Stimulated activated CD8-positive, alpha-beta memory T cell treated with anti-CD3 and anti-CD28 coated beads, Interleukin-4, amount 100 ng/mL, for 24 hours (primary cell): ENCODE measurements around the gene DNAH6.

Experiments used
- DNase-seq: peaks from one replicate; pipeline ENCODE4 v3.0.0-alpha.2; 2020; ENCODE audit warnings: low read depth

Gene DNAH6

DNA sequence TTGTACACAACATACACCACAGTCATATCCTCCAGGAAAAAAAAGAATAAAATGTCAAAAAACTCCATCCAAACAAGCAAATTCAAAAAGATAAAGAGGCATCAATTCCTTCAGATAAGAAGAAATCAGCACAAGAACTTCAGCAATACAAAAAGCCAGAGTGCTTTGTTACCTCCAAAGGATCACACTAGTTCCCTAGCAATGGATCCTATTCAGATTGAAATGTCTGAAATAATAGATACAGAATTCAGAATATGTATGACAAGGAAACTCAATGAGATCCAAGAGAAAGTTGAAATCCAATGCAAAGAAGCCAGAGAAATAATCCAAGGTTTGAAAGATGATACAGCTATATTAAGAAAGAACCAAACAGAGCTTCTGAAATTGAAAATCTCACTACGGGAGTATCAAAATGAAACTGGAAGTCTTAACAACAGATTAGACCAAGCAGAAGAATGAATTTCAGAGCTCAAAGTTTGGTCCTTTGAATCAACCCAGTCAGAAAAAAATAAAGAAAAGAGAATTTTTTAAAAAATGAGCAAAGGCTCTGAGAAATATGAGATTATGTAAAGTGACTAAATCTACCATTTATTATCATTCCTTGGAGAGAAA lies 284.0 kb downstream of the DNAH6 start:
- DNase-seq = no peak

DNA sequence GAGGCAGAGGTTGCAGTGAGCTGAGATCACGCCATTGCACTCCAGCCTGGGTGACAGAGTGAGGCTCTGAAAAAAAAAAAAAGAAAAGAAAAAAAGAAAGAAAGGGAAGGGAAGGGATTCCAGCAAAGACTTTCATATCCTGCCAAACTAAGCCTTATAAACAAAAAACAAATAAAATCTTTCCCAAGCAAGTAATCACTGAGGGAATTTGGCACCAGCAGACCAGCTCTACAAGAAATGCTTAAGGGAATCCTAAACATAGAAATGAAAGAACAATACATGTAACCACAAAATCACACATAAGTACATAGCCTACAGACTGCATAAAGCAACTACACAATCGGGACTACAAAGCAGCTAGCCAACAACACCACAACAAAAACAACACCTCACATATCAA lies 285.5 kb downstream of the DNAH6 start:
- no peak for DNase-seq

DNA sequence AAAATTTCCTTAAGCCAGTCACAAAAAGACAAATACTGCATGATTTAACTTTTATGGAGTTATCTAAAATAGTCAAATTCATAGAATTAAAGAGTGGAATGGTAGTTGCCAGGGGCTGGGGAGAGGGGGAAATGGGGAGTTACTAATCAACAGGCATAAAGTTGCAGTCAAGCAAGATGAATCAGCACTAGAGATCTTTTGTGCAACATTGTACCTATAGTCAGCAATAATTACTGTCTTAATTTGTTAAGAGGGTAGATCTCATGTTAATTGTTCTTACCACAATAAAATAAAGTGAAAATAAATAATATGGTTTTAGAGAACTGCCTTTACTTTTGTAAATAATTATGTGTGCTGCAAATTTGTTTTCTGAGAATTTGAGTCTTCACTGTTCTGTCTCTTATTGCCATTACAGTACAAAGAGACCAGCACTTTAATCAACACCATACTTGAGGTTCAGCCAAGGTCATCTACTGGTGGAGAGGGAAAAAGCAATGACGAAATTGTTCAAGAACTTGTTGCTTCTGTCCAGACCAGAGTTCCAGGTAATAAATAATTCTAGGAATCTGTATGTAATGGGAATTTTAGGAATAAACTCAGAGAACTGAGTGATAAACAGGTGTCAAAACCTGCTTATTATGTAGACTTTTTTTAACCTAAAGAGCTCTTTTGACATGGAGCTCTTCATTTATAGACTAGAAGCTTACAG lies 289.1 kb downstream of the DNAH6 start:
- no peak for DNase-seq

DNA sequence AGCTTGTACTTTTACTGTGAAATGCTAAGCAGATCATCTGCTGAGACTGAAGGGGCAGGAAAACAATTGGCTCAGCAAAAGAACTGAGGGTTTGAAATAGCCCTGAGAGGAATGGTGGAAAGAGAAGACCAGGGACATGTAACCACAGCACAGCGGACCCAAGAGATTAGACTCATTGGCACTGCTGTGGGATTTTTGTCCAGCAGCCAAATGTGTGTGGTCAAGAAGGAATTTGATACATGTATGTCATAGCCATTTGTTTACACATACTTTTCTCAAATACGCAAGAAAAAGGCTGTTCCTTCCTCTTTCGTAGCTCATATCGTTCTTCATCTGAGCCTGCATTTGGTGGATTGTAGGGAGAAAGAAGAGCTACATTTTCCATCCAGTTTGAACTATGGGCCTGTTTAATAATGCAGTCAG lies 290.8 kb downstream of the DNAH6 start:
- DNase-seq = no peak

DNA sequence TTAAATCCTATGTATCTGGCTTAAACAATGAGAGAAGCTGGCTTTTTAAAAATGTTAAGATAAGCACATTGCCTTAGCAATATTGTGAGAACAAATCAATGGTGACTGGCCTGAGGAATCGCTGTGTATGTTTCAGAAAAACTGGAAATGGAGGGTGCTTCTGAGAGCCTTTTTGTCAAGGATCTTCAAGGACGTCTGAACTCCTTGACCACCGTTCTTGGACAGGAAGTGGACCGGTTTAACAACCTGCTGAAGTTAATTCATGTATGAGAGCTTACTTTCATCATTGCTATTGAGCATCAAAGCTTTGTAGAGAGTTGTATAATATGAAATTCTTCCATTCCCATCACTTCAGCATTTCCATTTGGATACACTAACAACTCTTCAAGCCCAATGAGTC lies 292.0 kb downstream of the DNAH6 start:
- DNase-seq = no peak

DNA sequence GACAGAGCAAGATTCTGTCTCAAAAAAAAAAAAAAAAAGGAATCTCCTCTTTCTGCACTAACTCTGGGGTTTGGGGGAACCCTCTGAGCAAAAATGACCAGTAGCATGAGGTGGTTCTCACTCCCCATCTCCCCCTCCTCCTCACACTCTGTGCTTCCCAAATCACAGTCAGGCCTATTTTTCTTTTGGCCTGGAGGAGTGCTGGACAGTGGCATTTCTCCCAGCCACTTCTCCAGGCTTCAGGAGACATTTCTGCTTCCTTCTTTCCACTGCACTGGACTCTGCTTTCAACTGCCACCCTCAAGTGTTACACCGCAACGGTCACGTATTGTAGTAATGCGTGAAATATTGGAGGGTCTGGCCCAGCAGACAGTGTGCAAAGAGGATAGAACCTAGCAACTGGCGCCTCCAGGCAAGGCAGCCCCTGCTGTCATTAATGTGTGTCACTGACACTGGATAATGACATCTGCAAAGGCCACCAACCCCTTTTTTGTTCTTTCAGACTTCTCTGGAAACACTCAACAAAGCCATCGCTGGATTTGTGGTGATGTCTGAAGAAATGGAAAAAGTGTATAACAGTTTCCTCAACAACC lies 295.6 kb downstream of the DNAH6 start:
- DNase-seq = no peak

DNA sequence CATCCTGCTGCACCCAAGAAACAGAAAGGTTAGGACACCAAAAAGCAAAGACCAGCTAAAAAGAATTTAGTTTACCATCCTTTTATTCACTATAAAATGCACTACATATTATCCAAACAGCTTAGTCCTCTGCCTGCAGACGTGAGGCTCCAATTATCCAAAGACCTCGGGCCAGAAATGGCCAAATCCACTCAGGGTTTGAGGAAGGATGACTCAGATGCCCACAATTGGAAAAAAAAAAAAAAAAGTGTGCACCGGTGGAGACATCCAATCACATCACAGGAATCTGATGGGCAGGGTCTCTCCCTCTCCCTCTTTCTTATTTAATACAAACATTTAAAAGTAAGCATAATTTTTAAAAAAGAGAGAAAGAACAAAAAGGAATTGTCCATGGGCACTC lies 298.8 kb downstream of the DNAH6 start:
- no peak for DNase-seq

DNA sequence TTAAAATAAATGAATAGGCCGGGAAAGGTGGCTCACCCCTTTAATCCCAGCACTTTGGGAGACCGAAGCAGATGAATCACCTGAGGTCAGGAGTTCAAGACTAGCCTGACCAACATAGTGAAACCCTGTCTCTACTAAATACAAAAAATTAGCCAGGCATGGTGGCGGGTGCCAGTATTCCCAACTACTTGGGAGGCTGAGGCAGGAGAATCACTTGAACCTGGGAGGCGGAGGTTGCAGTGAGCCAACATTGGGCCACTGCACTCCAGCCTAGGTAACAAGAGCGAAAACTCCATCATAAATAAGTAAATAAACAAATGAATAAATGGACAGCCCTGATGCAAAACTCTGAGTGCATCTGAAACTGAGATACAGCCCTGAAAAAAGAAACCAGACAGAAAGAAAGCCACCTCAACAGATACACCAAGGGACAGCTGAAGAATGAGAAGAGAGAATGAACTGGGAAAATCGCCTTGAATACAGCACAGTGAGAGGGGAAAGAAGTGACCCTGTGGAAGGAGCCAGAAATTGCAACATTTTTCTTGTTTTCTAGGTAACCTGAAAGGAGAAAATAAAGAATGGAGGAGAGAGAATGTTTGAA lies 300.2 kb downstream of the DNAH6 start:
- no peak for DNase-seq

DNA sequence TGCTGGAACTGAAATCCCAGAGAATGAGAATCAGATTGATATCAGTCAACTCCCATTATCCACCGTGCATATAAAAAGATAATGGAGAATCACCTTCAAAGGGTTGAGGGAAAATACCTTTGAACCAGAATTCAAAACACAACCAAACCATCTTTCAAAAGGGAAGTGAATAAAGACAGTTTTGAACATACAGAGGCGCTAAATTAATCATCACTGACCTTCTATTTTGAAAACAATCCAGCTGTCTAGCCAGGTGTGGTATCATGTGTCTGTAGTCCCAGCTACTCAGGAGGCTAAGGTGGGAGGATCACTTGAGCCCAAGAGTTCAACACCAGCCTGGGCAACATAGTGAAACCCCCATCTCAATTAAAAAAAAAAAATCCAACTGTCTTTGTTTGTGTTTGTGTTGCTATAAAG lies 300.9 kb downstream of the DNAH6 start:
- DNase-seq = no peak

DNA sequence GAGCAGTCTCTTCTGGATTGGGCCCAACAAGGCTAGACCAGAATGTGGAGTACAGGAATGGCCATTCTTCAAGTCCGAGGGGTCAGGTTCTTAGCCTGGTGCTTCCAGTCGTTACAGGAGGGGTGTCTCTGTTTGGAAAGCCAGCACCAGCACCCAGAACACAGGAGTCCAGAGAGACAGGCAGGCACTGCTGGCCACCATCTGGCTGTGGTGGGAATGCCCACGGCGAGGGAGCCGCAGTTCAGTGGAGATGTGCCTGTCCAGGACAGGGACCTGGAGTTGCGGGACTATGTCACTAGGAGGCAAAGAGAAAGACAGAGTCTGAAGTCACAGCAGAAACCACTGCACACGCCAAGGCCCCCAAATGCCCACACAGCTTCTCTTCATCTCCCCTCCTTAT lies 305.5 kb downstream of the DNAH6 start:
- no peak for DNase-seq

DNA sequence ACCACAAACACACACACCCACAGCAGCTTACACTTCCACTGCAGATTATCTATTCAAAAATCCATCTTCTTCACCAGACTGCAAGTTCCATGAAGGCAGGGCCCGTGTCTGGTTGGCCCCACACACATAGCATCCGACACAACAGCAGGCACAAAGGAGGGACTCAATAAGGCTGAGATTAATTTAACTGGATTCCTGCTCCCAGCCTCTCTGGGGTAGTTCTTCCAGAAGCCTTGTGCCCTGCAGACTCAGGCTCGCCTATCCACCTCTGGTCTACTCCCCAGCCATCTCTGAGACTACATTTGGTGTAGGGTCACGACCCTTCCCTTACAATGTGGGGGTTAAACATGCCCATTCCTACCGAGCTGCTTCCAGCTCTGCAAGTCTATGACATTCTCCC lies 306.9 kb downstream of the DNAH6 start:
- DNase-seq = no peak

DNA sequence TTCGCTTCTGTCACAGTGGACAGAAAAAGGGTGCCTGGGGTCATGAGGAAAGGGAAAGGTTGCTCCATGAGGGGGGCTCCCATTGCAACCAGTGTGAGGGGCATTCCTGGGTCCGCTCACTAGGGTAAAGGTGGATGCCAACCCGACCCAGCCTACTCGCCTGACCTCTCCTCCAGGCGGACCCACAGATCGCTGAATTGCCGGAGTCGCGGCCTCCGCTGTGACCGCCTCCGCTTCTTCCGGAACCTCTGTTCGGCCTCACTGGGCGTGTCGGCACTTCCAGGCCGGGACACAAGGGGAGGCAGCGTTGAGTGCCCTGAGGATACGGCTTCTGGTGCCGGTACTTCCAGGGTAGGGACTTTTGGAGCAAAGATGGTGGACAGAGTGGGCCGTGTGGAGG lies 307.5 kb downstream of the DNAH6 start:
- DNase-seq = no peak

DNA sequence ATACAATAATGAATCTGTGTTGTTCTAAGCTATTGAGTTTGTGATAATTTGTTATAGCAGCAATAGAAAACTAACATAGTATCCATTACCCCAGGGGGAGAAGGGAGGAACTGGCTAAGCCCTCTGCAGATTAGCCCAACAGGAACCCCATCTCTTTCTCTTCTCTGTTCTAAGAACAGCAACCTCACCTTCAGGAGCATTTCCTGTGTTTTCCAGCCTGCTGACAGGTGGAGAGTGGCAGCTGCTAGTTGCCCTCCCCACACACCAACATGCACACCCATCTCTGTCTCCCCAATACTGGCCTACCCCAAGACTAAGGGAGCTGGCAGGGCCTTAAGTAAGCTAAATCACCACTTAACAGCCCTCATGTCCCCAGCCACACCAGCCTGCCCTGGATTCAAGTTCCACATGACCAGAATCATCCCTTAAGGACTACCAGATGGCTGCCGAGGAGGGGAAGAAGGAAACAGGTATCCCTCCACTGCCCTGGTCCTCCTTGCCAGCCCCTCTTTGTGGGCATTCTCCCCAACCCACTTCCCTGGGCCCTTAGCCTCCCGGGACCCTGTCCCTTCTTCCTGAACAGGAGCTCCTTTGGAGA lies 311.8 kb downstream of the DNAH6 start:
- no peak for DNase-seq

DNA sequence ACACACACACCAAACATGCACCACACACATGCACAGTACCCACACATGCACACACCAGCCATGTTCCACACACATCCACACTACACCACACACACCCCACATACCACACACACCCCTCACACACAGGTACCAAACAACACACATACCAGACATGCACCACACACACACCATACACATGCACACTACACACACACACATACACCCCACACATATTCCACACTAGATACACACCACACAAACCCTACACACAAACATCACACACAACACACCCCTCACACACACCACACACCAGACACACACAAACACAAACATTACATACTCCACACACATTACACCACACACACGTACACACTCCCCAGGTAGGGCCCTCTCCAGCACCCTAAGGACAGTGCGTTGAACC lies 313.4 kb downstream of the DNAH6 start:
- no peak for DNase-seq

DNA sequence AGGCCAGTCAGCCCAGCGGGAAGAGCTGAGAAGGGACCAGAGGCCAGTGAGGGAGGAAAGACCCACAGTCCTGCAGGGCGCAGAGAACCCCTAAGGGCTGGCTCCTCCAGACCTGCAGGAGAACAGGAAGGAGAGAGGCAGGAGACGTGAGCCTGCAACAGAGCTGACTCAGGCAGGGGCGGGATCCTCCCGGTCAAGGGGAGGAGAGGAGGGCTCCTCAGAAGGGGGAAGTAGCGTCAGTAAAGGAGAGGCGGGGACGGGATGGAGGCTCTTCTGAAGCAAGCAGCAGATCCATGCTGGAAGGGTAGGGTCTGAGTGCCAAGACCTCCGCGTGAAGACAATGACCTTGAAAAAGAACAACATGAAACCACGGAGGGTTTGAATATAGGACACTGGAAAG lies 313.8 kb downstream of the DNAH6 start:
- no peak for DNase-seq

DNA sequence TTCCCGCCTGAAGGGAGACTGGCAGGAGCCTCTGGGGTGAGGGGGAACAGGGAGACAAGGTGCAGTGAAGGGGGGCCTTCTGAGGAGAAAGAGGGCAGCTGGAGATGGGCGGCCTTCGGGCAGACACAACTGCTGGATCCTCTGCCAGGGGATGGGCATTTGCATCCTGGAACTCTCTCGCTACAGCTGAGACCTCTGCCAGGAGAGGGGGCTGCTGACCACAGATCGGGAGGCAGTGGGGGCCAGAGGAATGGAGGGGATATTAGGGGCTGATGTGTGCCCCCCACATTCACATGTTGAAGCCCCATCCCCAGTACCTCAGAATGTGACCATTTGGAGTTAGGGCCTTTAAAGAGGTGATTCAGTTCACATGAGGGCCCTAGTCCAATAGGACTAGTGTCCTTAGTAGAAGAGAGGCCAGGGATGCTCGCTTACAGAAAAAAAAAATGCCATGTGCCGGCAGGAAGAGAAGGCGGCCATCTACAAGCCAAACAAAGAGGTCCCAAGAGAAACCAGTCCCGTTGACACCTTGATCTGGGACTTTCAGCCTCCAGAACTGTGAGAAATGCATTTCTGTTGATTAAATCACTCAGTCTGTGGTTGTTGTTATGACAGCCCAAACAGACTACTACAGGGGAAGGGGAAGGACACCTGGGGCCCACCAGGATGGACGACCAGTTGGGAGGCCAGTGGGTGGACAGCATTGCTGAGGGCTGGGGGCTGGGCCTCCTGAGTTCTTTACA lies 314.6 kb downstream of the DNAH6 start:
- DNase-seq = no peak

DNA sequence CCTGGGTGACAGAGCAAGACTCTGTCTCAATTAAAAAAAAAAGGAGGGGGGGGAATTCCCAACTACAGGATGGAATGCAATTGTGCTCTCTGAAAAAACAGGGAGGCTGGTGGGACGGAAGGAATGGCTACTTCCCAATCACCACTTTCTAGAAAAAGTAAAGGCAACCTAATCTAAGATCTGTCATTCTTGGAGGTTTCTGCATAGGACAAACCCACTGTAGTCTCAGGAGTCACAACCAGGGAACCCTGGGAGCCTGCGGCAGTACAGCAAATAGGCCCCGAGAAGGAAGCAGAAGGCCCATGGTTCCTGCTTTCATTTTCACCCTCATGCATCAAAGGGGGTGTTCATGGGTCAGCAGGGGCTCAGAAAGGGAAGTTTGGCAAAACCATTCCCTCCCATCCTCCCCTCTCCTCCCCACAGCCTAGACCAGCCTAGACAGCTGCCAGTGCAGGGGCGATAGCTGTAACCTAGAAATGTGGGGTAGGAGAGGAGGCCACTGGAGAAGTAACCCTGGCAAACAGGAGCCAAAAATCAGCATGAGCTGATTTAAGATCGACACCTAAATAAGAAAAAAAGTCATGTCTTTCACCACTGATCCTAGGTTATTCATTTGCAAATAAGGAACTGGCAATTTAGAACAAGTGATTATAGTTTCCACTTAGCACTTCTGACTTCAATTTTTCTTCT lies 316.6 kb downstream of the DNAH6 start:
- DNase-seq = no peak

DNA sequence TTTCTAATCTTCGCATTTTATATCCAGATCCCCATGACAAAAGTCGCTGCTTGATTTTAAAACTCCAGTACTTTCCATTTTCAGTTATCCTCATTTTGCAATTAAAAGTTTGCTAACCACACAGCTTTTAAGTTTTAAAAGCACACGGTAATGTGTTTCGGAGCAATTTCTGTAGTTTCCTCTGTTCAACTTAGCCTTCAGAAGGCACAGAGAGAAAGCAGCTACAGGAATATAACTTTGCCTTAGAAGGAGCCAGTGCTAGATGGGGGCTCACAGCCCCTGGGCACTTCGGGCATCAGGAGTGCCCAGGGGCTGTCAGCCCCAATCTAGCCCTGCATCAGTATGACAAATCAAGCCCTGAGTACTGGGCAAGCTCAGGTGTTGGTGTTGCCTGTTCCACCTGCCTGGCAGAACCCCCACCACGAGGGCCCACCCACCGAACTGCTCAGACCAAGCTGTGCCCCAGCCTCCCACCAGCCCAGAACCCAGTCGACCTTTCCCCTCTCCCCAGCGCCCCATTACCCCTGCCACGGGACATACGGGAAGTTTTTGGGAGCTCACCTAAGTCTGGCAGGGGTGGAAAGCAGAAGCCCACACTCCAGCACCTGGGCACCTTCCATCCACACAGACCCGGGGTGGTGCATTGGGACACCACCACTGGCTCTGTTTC lies 317.3 kb downstream of the DNAH6 start:
- no peak for DNase-seq

DNA sequence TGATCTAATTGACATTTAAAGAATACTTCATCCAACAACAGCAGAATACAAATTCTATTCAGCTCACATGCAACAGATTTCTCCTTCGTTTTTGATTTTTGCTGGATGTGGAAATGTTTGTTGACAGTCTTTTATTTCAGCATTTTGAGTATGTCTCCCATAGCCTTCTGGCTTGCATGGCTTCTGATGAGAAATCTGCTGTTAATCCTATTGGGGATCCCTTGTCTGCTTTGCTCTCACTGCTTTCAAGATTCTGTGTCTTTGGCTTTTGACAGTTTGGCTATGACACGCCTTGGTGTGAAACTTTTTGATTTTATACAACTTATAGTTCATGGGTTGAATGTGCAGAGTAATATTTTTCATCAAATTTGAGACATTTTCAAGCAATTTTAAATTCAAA lies 319.9 kb downstream of the DNAH6 start:
- no peak for DNase-seq

DNA sequence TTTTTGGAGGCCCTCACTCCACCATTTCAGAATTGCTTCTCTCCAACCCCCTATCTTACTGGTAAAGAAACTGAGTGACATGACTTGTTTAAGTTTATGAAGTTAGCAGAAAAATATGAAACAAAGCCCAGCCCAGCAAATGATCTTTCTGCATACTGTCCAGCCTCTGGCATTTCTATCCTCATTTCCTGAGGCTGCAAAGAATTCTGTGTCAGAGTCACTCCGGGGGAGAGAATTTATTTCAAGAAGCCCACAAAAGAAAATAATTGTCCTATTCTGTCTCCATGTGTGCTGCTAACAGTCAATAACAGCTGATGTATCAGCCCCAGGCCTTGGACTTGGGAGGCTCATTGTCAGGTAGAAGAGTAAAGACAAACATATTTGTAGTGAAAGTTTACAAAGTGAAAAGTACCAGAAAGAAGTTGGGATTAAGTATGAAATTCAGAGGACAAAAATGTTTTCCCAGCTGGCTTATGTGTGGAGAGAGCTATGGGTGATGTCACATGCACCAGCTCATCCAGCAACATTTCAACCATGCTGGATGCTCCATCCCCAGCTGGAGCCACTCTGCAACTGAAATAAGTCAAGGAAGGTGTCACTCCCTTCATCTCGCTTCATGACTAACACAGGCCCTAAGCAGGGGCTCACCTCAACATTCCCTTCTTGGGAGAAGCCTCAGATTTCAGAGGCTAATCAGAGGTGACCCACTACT lies 322.3 kb downstream of the DNAH6 start:
- no peak for DNase-seq
